NCI-H1417 treated with DMSO at 0.1 percent for 48 hours (cell line): Measurements from ENCODE around the gene PGA4.
"Not testable (repeated sequence)": the region's sequence is repeated elsewhere in the genome, so short reads cannot be mapped to it uniquely, and the experiment has no call there.

Experiments used
- DNase-seq: peaks from one replicate; lab custom pipeline; 2025; lab: John Stamatoyannopoulos, UW

PGA4 gene

GRCh38 chr11:61250796-61251765, 28.9 kb downstream of the PGA4 start:
- not testable (repeated sequence) for DNase-seq

DNA sequence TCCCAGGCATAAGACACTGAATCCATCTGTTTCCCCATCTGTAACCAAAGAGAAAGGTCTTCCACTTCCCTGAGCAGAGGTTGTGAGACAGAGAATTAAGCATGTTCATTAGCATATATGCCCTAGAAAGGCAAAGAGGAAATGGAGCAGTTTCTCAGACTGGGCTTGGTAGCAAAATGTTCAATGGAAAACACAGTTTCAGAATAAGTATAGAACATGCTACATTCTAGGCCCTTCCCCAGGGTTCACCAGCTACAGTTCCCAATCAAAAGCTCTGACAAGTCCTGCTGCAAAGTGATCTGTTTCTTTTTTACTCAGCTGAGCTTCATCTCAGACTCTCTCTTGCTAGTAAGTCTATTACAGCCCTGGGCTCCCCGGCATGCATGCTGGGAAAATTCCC, 30.2 kb downstream of the PGA4 start:
- DNase-seq = not testable (repeated sequence)

DNA sequence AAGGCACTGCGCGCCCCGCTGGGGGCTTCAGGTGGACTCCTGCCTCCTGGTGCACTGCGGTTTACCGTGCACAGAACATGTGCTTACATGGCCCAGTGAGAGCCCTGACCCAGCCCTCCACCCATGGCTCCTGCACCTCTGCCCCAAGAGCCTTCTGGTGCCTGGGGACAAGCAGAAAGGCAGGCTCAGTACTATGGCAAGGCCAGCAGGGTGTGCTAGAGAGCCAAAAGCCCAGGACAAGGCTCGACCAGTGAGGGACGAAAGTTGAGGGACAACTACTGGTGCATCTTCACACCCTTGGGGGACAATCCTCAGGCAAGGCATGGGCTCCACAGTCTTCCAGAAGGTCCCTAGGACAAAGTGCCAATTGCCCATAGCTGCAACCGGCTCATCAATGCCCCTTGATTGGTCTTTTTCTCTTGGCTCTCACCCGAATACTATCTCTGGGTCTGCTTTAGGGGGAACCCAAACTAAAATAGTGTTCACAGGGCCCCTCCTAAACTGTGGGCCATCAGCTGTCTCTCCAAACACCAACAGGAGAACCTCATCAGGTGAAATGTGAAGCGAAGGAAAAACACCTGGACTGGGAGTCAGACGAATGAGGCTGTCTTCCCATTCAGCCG, 32.4 kb downstream of the PGA4 start:
- DNase-seq = no peak

DNA sequence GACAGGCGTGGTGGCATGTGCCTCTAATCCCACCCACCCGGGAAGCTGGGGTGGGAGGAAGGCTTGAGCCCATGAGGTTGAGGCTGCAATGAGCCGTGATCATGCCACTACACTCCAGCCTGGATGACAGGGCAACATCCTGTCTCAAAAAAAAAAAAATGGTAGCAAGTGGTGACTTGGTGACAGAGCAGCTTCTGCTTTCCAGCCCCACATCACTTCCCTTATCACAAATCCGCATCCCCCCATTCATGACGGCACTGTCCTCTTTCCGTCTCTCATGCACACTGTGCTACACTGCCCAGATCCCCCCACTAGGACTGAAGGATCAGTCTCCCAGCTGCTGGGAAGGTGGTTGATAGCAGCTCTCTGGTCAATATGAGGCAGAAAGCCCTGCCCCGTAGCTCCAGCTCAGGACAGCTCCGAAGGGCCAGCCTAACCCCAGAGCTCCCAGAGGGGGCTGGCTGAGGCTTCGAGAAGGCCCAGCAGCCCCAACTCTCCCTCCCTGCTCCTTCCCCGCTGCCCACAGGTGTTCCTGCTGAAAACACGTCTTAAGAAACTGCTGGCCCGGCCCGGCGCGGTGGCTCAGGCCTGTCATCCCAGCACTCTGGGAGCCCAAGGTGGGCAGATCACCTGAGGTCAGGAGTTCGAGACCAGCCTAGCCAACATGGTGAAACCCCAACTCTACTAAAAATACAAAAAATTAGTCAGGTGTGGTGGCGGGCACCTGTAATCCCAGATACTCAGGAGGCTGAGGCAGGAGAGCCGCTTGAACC, 34.7 kb downstream of the PGA4 start:
- no peak for DNase-seq

GRCh38 chr11:61258546-61258945, 36.4 kb downstream of the PGA4 start:
- DNase-seq = no peak

DNA sequence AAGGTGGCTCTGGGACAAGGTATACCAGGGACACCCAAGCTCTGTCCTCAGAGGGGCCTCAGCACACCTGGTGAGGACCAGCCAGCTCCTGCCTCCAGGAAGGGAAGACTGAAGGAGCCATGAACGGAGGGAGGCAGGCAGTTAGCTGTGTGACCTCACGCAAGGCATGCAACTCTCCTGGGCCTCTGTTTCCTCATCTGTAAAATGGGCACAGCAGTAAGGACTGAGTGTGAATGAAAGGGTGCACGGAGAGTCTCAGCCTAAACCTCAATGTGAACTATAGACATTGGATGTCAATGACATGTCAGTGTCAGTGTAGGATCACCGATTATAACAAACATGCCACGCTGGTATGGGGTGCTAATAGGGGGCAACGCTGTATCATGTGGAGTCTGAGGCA, 37.2 kb downstream of the PGA4 start:
- DNase-seq = no peak

- DNase-seq = no peak
These were observed 42.2 kb downstream of the PGA4 start for GRCh38 chr11:61264371-61264770.

DNA sequence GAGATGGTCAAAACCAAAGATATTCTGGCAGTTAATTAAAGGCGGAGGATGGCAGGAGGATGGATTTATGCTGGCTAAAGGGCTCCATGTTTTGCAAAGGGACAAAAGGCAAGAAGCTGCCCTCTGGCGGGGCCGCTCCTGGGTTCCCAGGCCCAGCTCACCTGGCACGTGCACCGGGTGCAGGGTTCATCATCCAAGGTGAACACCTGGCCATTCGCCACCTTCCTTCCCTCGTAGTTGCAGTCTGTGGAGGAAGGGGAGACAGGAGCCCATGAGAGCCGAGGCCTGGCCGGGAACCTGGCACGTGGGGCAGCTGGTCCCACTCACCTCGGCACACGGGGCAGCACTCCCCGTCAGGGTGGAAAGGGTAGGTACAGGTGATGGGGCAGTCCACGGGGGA, 42.6 kb downstream of the PGA4 start:
- no peak for DNase-seq

- DNase-seq = no peak
These were observed 43.2 kb downstream of the PGA4 start for GRCh38 chr11:61265357-61265756.

DNA sequence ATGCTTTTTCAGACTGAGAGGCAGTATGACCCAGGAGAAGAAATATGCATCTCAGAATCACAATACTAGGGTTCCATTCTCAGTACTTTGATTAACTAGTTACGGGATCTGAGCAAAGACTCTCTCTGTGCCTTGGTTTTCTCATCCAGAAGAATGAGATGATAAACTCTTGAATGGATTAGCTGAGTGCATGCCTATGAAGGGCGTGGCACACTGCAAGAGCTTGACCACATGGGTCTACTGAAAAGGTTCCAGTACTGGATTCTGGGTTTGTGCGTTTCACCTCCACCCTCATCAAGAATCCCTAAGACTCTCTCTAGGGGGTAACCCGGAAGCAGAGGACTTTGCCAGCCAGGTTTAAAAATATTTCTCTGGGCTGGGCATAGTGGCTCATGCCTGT, 44.5 kb downstream of the PGA4 start:
- no peak for DNase-seq

DNA sequence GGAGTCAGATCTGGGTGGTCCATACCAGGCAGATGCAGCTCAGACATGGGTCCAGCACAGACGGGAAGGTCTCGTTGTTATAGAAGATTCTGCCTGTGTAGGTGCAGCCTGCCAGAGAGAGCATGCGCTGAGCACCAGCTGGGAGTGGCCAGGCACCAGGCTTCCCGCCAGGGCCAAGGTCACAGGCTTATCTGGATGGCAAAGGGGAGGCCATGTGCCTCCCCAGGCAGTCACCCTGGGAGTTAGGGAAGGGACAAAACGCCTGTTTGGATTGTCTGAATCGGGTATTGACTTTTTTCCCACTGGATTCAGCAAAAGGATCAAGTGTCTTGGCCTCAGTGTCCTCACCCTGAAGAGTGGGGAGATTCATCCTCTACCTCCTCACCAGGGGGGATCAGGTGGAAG, 45.3 kb downstream of the PGA4 start:
- DNase-seq = no peak

- DNase-seq = no peak
These were observed 46.6 kb downstream of the PGA4 start for GRCh38 chr11:61268588-61269250.

- no peak for DNase-seq
These were observed 48.4 kb downstream of the PGA4 start for GRCh38 chr11:61270354-61271076.

DNA sequence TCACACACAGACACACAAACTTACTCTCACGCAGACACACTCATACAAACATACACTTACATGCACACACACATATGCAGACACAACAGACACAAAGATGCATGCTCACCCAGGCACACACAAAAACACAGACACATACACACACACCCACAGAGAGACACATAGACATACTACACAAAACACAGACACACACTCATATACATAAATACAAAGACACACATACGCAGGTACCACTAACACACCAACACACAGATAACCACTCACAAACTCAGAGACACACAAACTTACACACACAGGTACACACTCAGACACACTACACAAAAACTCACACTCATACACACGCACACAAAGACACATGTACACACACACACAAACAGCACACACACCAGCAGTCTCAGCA, 50.6 kb downstream of the PGA4 start:
- DNase-seq = no peak

DNA sequence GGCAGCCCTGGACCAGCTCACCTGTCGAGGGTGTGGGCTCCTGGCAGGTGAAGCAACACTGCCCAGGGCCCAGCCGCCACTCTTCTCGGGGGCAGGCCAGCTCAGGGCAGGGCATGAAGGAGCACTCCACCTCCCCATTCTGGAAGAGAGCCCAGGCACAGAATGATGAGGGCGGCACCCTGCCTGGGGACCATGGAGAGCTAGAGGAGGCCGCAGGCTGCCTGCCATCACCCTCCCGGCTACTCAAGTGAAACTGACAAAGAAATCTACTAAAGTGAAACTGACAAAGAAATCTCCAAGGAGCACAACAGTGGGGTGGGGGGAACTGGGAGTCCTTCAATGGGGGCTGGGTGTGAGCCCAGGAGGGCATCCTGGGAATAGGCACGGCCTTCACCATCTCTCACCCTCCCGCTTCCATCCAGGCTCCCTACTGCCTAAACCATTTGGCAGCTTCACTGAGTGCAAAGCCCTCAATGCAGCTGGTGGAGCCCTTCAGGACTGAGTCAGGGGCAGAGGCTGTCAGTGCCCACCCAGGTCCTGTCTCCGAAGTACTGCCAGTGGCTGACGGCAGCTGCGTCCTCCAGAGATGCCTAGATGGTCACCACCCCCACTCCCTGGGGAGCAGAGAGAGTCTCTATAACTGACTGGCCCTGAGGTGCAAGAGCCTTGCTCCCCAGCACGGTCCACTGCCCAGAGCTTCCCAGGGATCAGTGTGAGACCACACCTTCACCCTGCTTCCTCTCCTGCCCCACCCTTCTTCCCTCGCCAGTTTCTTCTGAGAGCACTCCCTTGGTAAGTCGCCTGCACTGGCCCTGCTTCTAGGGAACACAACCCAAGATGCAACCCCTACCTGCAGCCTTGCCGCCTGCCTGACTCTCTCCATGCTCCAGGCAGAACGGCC, 51.3 kb downstream of the PGA4 start:
- DNase-seq = no peak

GRCh38 chr11:61274084-61274483, 51.9 kb downstream of the PGA4 start:
- no peak for DNase-seq

GRCh38 chr11:61275191-61275590, 53.0 kb downstream of the PGA4 start:
- DNase-seq = no peak

GRCh38 chr11:61277186-61278000, 55.2 kb downstream of the PGA4 start:
- DNase-seq = no peak

GRCh38 chr11:61278001-61278470, 55.9 kb downstream of the PGA4 start:
- no peak for DNase-seq
